HL-60 (cell line): ENCODE results near the gene CPN2.

ENCODE experiments used
- DNase-seq, 2 experiments: peaks; one replicate each; pipeline ENCODE4 v3.0.0-alpha.2; 2010 to 2020; ENCODE audit warnings: low read depth in 1 of 2, low spot score in 1 of 2
- H3K27ac ChIP-seq: fragments of 250-450 bp; sonication (Bioruptor Pico); replicated peaks from 2 replicates; pipeline ENCODE4 v1.5.1; 2020; ENCODE audit warnings: mild to moderate bottlenecking, moderate library complexity
- H3K27me3 ChIP-seq: fragments of 250-450 bp; sonication (Bioruptor Pico); 2 replicates; pipeline ENCODE4 v1.5.1; 2021; ENCODE audit warnings: mild to moderate bottlenecking, moderate library complexity; ENCODE audit not compliant: insufficient read depth, poor library complexity, severe bottlenecking
- H3K4me3 ChIP-seq: replicated peaks from 2 replicates; pipeline ENCODE4 v1.5.1; 2011; ENCODE audit warnings: mild to moderate bottlenecking, control low read depth, low read length; ENCODE audit not compliant: insufficient read depth
- CTCF ChIP-seq: IDR thresholded peaks from one replicate; pipeline ENCODE4 v1.5.1; 2011; ENCODE audit warnings: low read length, control low read depth, inconsistent platforms; ENCODE audit not compliant: insufficient read depth
- GABPA ChIP-seq: IDR thresholded peaks from 2 replicates; pipeline ENCODE4 v1.6.1; 2012; ENCODE audit warnings: low read depth
- POLR2AphosphoS5 ChIP-seq: IDR thresholded peaks from 2 replicates; pipeline ENCODE4 v1.6.1; 2012; ENCODE audit warnings: low read depth
- REST ChIP-seq: IDR thresholded peaks from 2 replicates; pipeline ENCODE4 v1.6.1; 2012; ENCODE audit warnings: low read depth; ENCODE audit not compliant: insufficient replicate concordance
- SPI1 ChIP-seq: IDR thresholded peaks from 2 replicates; pipeline ENCODE4 v1.6.1; 2012; ENCODE audit warnings: low read depth, mild to moderate bottlenecking, borderline replicate concordance

Gene CPN2

GRCh38 chr3:194357681-194358080 lies 6.6 kb upstream of the CPN2 start:
- no peak for DNase-seq

DNA sequence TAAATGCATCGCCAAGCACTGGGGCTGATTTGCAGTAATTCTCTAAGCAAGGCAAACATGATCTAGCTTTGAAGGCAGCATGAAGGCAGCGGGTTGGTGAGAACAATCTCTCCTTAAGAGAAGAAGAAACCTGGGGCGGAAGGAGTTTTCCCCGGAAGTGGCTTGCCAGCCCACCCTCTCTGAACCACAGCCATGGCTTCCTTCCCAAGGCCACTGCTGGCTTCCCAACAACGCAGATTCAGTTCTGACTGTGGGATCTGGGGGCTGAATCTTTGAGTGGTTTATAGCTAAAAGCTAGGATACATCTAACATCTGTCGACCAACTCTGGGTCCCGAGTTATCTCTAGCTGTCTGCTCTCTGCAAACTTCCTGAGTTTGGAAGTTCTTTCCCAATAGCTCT lies 4.3 kb upstream of the CPN2 start:
- Histone ChIP-seq H3K27ac (no peak overlapping the region), H3K27me3 (peaks cover 3% of the 10 kb centered on the region), H3K4me3 (no peak overlapping the region)
- TF ChIP-seq REST: no peak
- TF ChIP-seq POLR2AphosphoS5: no peak
- no peak for TF ChIP-seq GABPA
- TF ChIP-seq SPI1: no peak
- no peak for TF ChIP-seq CTCF
- no peak for DNase-seq

More at GRCh38 chr3:194357681-194358080, 6.6 kb upstream of the CPN2 start:
- TF ChIP-seq REST: no peak
- TF ChIP-seq SPI1: no peak
- no peak for TF ChIP-seq CTCF
- TF ChIP-seq GABPA: no peak
- H3K27ac ChIP-seq: no peak overlapping the region
- H3K27me3 ChIP-seq: peaks cover 3% of the 10 kb centered on the region
- no peak overlapping the region for H3K4me3 ChIP-seq

DNA sequence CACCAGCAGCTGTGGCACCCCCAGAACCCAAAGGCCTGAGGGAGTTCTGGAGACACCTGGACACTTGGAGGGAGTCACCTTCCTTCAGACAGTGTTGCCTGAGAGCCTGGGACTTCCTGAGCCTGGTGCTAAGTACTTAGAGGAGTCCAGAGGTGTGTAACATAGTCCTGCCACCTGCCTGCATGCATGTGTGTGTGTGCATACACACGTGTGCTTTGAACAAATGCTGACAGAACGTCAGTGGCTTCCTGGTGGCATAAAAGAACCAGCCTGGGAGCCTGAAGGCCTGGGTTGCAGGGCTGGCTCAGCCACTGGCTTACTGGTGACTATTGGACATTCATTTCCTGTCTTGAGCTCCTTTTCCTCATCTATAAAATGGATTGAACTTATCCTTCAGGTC lies 3.2 kb upstream of the CPN2 start:
- TF ChIP-seq GABPA (no peak), POLR2AphosphoS5 (no peak), SPI1 (no peak), CTCF (no peak), REST (no peak)
- Histone ChIP-seq H3K27me3 (peaks cover 3% of the 10 kb centered on the region), H3K4me3 (no peak overlapping the region), H3K27ac (no peak overlapping the region)
- no peak for DNase-seq
